HG02840 (cell line): Measurements from ENCODE around the gene EXOC4.
"Not testable (repeated sequence)": the region's sequence is repeated elsewhere in the genome, so short reads cannot be mapped to it uniquely, and the experiment has no call there.

Source experiments
- ATAC-seq: cut with Tn5 transposase; IDR thresholded peaks from one replicate; pipeline ENCODE4 v1.9.1; 2021; ENCODE audit warnings: mild to moderate bottlenecking, moderate library complexity, moderate number of reproducible peaks; ENCODE audit not compliant: unreplicated experiment, low FRiP score

EXOC4 gene

DNA sequence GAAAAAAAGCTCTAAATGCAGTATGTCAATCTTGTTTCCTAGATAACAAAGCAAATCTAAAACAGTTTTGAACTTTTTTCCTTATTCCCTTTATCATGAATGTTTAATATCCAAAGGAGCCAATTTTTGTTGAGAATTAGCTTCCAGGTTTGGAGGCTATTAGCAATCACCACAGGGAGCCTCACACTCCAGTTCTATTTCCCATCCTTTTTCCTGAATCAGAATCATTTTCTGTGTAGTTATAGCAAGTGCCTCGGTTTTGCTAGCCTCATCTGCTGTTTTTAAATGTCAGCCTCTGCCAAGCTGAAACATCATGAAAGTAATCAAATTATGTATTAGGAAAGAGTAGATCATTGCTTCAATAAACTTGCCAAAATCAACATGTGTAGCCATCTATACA is 516.8 kb downstream of the EXOC4 start:
- ATAC-seq, result no peak

- ATAC-seq, result no peak
Measured at GRCh38 chr7:133770863-133771492, 518.1 kb downstream of the EXOC4 start.

DNA sequence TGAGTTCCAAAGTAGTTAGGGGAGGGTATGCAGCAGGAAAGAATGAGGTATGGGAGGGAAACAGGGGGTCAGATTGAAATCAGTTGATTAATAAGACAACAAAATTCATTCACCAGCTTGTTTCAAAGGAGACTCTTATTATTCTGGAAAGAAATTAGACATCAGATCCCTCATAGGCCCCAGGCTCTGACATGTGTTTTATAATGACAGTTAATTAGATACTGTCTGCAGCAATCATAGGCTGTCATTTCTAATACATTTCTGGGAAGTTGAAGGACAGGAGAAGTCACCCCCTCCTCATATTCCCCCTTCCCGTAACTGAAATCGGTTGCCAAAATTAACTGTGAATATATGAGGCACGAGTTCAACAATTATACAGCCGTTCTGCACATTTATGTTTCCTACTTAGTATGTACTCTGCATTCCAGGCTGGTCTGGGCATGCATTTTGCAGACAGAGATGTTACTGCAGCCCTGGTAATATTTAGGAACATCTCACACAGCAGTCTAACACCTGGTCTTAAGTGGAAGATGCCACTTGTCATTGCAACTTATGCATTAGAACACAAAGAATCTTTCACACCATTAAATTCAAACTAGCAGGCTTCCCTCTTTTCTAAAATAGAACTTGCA is 519.0 kb downstream of the EXOC4 start:
- ATAC-seq, result no peak

DNA sequence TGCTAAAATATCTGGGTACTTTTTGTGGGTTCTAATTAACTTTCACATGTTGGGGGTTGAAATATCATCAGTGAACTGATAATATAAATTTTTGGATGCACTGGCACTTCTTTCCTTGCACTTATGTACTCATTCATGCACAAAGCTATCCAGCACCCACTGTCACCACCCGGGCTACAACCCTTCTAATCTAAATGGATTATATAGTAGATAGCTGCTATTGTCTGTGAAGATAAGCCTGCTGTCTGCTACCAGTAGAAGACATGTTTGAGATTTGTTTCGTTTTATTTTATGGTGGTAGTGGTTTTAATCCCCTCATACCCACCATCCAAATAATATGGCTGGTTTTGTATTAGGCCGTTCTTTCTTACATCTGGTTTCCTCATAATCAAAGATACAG is 520.7 kb downstream of the EXOC4 start:
- no peak for ATAC-seq

DNA sequence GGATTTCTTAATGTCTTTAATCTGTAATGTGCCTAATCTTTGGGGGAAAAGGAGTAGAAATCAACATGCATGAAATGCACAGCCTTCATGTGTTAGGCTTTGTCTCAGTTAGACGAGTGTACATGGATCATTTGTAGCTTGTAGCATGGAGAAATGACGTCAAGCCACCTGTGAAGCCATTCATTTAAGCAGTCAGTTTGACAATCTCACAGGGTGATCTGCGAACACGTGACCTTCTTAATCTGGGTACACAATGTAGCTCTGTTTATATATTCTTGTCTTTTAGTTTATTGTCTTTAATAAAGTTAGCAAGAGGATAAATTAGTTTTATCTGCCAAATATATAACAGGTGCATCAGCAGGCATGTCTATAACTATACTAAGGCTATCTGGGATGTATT is 522.3 kb downstream of the EXOC4 start:
- no peak for ATAC-seq

DNA sequence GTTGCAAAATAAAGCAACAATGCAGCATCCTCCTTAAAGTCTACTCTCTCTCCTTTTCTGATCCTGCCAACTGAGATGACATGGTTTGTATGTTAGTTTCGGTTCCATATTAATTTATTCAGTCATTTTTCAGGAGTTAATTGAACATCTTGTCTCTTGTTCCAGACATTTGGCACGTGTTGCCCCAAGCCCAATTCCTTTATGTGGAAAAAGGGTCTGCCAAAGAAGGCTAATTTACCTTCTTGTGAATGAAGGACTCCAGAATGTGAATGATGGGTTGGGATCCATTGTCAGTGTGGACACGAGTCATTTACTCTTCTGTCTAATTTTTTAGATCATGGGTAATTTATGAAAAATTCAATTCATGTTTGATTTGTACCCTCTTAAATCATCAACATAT is 523.4 kb downstream of the EXOC4 start:
- no peak for ATAC-seq

- no peak for ATAC-seq
Measured at GRCh38 chr7:133777701-133778100, 524.8 kb downstream of the EXOC4 start.

GRCh38 chr7:133778472-133778871 is 525.6 kb downstream of the EXOC4 start:
- no peak for ATAC-seq

DNA sequence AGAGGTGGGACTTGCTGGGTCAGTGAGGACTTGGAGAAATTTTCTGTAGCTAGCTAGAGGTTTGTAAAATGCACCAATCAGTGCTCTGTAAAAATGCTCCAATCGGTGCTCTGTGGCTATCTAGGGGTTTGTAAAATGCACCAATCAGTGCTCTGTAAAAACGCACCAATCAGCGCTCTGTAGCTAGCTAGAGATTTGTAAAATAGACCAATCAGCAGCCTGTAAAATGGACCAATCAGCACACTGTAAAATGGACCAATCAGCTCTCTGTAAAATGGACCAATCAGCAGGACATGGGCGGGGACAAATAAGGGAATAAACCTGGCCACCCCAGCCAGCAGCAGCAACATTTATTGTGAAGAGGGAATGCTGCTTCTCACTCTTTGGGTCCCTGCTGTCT is 526.7 kb downstream of the EXOC4 start:
- not testable (repeated sequence) for ATAC-seq

DNA sequence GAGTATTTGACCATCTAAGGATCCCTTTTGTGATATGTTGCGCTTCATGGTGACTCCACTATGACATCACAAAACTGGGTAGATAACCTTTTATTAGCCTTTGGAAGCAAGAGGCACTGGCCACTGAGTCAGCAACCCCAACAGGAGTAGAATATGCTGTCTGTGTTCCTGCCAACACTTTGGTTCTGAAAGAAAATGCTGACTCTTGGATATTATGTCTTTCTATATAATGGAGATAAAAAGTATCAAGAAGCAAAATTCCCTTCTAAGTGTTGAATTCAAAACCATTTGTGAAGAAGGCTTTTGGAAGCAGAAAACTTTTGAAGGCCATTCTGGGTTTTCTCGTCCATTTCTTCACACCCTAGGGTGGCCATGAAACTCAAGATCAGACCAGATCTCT is 528.0 kb downstream of the EXOC4 start:
- ATAC-seq, result no peak

DNA sequence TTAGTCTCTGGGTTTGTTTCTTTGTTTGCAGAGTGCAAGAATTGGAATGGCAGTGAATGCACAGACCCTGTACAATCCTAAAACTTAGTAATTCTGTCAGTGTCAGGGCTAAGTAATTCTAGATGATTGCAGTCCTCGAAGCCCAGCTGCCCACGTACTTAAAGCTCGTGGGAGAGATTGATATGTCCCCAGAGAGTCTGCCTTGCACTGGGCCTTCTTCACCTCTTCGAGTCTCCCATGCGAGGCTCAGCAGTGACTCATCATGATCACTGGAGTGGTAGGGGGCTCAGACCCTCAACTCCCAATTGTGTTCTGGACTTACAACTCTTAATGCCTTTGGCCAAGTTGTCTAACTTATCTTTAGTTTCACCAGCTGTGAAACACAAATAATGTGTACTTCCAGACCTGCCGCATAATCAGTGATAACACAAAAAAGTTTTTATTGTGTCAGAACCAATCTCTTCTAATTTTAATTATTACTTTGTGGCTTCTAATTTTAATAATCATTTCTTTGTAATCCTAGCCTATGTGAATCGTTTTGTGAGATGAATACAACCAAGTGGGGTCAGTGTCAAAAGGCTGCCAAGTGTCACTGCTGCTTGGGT is 528.7 kb downstream of the EXOC4 start:
- no peak for ATAC-seq

GRCh38 chr7:133782470-133782869 is 529.6 kb downstream of the EXOC4 start:
- no peak for ATAC-seq

GRCh38 chr7:133783276-133783675 is 530.4 kb downstream of the EXOC4 start:
- no peak for ATAC-seq

DNA sequence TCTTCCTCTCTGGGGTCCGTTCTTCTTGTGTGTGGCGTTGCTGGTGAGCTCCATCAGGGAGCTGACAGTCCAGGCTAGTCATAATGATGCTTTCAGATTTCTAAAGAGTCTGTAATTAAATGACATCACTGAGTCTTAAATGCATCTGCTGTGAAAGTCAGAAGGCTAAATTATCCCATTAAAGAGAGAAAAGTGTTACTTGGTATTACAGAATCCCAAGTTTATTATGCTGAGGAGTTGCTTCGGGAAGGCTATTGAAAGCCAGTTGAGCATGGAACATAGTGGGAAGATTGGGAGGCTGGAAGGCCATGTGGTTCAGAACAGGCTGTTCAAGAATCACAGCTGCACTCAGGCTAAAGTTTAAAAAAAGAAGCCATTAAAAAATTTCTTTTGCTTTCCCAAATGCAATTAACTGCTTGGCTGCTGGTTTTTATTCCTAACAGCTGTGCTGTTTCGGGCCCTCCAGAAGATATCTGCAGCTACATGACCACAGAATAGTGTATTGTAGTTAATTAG is 531.7 kb downstream of the EXOC4 start:
- ATAC-seq, result no peak

- ATAC-seq, result no peak
Measured at GRCh38 chr7:133786401-133786937, 533.6 kb downstream of the EXOC4 start.

DNA sequence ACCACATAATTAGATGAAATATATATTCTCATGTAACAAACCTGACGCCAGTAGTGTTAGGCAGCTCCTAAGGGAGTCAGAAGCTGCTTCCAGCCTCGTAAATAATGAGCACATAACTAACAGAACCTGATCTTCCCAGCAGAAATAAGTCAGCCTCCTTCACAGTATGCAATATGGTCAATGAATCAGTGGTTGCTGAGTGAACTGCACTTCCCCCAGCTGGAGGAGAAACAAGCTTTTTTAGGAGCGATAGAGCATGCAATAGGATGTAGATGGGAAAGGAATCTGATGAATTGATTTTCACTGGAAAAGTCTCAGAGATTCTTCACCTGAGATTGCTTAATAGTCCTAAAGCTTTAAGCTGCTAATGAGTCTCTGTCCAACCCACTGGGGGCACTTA is 537.1 kb downstream of the EXOC4 start:
- no peak for ATAC-seq

GRCh38 chr7:133790911-133791310 is 538.0 kb downstream of the EXOC4 start:
- ATAC-seq, result no peak

GRCh38 chr7:133794479-133794878 is 541.6 kb downstream of the EXOC4 start:
- no peak for ATAC-seq

DNA sequence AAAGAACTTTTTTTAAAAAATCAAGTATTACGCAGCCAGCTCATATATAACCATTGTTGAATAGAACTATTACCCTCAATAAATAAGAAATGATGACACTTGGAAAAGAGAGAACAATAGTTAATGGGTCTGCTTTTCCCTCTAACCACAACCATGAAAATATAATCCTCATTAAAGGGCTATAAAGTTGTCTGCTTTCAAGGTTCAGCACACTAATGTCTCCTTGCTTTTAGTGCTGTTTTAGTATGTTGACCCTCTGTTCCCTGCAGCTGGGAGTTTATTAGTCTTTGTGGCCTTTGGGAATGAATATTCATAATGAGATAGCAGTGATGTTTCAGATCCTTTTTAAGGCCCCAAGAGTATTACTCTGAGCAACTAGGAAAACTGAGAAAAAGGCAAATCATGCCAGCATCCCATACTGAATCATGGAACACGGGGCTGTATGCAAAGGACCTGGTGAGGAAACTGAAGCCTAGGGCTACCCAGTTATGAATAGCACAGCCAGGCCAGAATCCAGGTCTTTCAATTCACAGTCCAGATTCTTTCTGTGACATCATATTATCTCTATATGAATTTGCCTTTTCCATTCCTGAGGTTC is 542.3 kb downstream of the EXOC4 start:
- no peak for ATAC-seq

- no peak for ATAC-seq
Measured at GRCh38 chr7:133796782-133797745, 544.2 kb downstream of the EXOC4 start.
